Mesenchymal stem cell (in vitro differentiated cells and primary cell): ENCODE measurements around the gene DERL3.

Source experiments
- DNase-seq: peaks from one replicate; pipeline ENCODE4 v3.0.0-alpha.2; 2013
- H2AFZ ChIP-seq: one replicate; pipeline ENCODE4 v1.6.1; 2013; ENCODE audit warnings: low read depth, mild to moderate bottlenecking, control low read depth, inconsistent platforms, low read length, moderate library complexity
- H2AK5ac ChIP-seq: 2 replicates; pipeline ENCODE4 v1.6.1; 2013; ENCODE audit warnings: low read length, moderate library complexity, mild to moderate bottlenecking, inconsistent platforms; ENCODE audit not compliant: severe bottlenecking
- H2BK120ac ChIP-seq: one replicate; pipeline ENCODE4 v1.6.1; 2013; ENCODE audit warnings: low read depth, mild to moderate bottlenecking, inconsistent platforms, low read length, moderate library complexity
- H2BK12ac ChIP-seq, 2 experiments: one replicate each; pipeline ENCODE4 v1.6.1; 2013; ENCODE audit warnings: inconsistent platforms in 2 of 2, low read length in 2 of 2, mild to moderate bottlenecking in 2 of 2, moderate library complexity in 2 of 2, control low read depth in 1 of 2
- H2BK15ac ChIP-seq: one replicate; pipeline ENCODE4 v1.6.1; 2013; ENCODE audit warnings: mild to moderate bottlenecking, low read depth, inconsistent platforms; ENCODE audit not compliant: poor library complexity, severe bottlenecking
- H2BK5ac ChIP-seq: 2 replicates; pipeline ENCODE4 v1.6.1; 2013; ENCODE audit warnings: low read depth, mild to moderate bottlenecking, low read length, control low read depth, inconsistent platforms; ENCODE audit not compliant: poor library complexity, severe bottlenecking
- H3K14ac ChIP-seq, 2 experiments: one replicate each; pipeline ENCODE4 v1.6.1; 2013; ENCODE audit warnings: inconsistent platforms in 2 of 2, low read length in 2 of 2, control low read depth in 1 of 2, mild to moderate bottlenecking in 1 of 2, moderate library complexity in 1 of 2
- H3K18ac ChIP-seq, 2 experiments: one replicate each; pipeline ENCODE4 v1.6.1; 2013; ENCODE audit warnings: inconsistent platforms in 2 of 2, low read length in 2 of 2, control low read depth in 1 of 2, low read depth in 1 of 2, mild to moderate bottlenecking in 1 of 2
- H3K23ac ChIP-seq, 2 experiments: one replicate each; pipeline ENCODE4 v1.6.1; 2013; ENCODE audit warnings: inconsistent platforms in 2 of 2, low read length in 2 of 2, mild to moderate bottlenecking in 2 of 2, moderate library complexity in 2 of 2, control low read depth in 1 of 2
- H3K27ac ChIP-seq: 2 replicates; pipeline ENCODE4 v1.5.1; 2013; ENCODE audit warnings: mild to moderate bottlenecking, moderate library complexity, low read length, control low read depth, inconsistent platforms; ENCODE audit not compliant: poor library complexity, severe bottlenecking
- H3K27me3 ChIP-seq, 2 experiments: 2 replicates each; pipeline versions ENCODE4 v1.6.1 to v1.7.0; 2013; ENCODE audit warnings: low read length in 2 of 2, mild to moderate bottlenecking in 2 of 2, moderate library complexity in 2 of 2, control low read depth in 1 of 2, inconsistent platforms in 1 of 2; ENCODE audit not compliant: control insufficient read depth in 1 of 2, insufficient read depth in 1 of 2
- H3K36me3 ChIP-seq, 2 experiments: 2 replicates each; pipeline versions ENCODE4 v1.6.1 to v1.7.0; 2013; ENCODE audit warnings: low read length in 2 of 2, control low read depth in 1 of 2, inconsistent platforms in 1 of 2, low read depth in 1 of 2, mild to moderate bottlenecking in 1 of 2; ENCODE audit not compliant: insufficient read depth in 2 of 2, control insufficient read depth in 1 of 2
- H3K4ac ChIP-seq, 2 experiments: one replicate each; pipeline ENCODE4 v1.6.1; 2013; ENCODE audit warnings: inconsistent platforms in 2 of 2, low read length in 2 of 2, mild to moderate bottlenecking in 2 of 2, moderate library complexity in 2 of 2, control low read depth in 1 of 2, low read depth in 1 of 2
- H3K4me1 ChIP-seq: 2 replicates; pipeline ENCODE4 v1.6.1; 2013; ENCODE audit warnings: low read depth, low read length, control low read depth; ENCODE audit not compliant: control insufficient read depth, insufficient read depth
- H3K4me2 ChIP-seq: 2 replicates; pipeline ENCODE4 v1.6.1; 2013; ENCODE audit warnings: low read length, mild to moderate bottlenecking, inconsistent platforms; ENCODE audit not compliant: poor library complexity, severe bottlenecking
- H3K4me3 ChIP-seq, 2 experiments: 2 replicates each; pipeline versions ENCODE4 v1.5.1 to v1.7.0; 2013; ENCODE audit warnings: low read length in 2 of 2, mild to moderate bottlenecking in 2 of 2, control low read depth in 1 of 2, low read depth in 1 of 2; ENCODE audit not compliant: insufficient read depth in 1 of 2
- H3K79me1 ChIP-seq: replicated peaks from 2 replicates; pipeline ENCODE4 v1.6.1; 2013; ENCODE audit warnings: mild to moderate bottlenecking, control low read depth, low read length, inconsistent platforms; ENCODE audit not compliant: poor library complexity, severe bottlenecking
- H3K9ac ChIP-seq: 2 replicates; pipeline ENCODE4 v1.7.0; 2013; ENCODE audit warnings: mild to moderate bottlenecking, low read length, moderate library complexity
- H3K9me3 ChIP-seq: 2 replicates; pipeline ENCODE4 v1.7.0; 2013; ENCODE audit warnings: mild to moderate bottlenecking, low read length; ENCODE audit not compliant: control insufficient read depth
- H4K8ac ChIP-seq: one replicate; pipeline ENCODE4 v1.6.1; 2013; ENCODE audit warnings: inconsistent platforms, mild to moderate bottlenecking, low read length, moderate library complexity
- H4K91ac ChIP-seq: one replicate; pipeline ENCODE4 v1.6.1; 2013; ENCODE audit warnings: mild to moderate bottlenecking, low read length, inconsistent platforms
- WGBS: methylation state at CpG from one replicate; pipeline ENCODE4 v1.1.7; 2013; ENCODE audit warnings: mixed read lengths; 5-methylcytosine and 5-hydroxymethylcytosine counted together

Gene DERL3

GRCh38 chr22:23824476-23825245 is 14.1 kb downstream of the DERL3 start:
- no peak for DNase-seq
- Histone ChIP-seq H2BK120ac (no peak overlapping the region), H3K9ac (no peak overlapping the region), H3K18ac (peak overlapping the region in 1 of 2 experiments; percentile 38), H2AK5ac (peak overlapping the region; percentile 6), H3K23ac (no peak overlapping the region), H4K8ac (no peak overlapping the region), H2BK12ac (no peak overlapping the region), H4K91ac (no peak overlapping the region), H3K9me3 (no peaks in the 10 kb centered on the region), H3K79me1 (peaks cover 48% of the 10 kb centered on the region), H2BK5ac (no peak overlapping the region), H3K4ac (peak overlapping the region in 1 of 2 experiments; percentile 33), H3K36me3 (peaks cover 84 to 88% of the 10 kb centered on the region in 2 experiments), H3K4me2 (no peak overlapping the region), H3K4me1 (peaks cover 40% of the 10 kb centered on the region), H3K27ac (no peak overlapping the region), H3K4me3 (no peak overlapping the region), H2BK15ac (no peak overlapping the region), H3K14ac (no peak overlapping the region), H3K27me3 (no peaks in the 10 kb centered on the region), H2AFZ (no peak overlapping the region)
- 91% methylated on average over 13 of the region's 13 CpGs for WGBS

- Histone ChIP-seq H3K36me3 (peaks cover 75 to 89% of the 10 kb centered on the region in 2 experiments), H3K27me3 (no peaks in the 10 kb centered on the region), H3K4me3 (no peak overlapping the region), H2AFZ (no peak overlapping the region), H3K18ac (no peak overlapping the region), H2AK5ac (no peak overlapping the region), H3K4ac (no peak overlapping the region), H2BK5ac (no peak overlapping the region), H3K9me3 (no peaks in the 10 kb centered on the region), H3K23ac (no peak overlapping the region), H3K4me2 (no peak overlapping the region), H4K8ac (no peak overlapping the region), H2BK15ac (no peak overlapping the region), H4K91ac (peak overlapping the region; percentile 43), H3K4me1 (peaks cover 36% of the 10 kb centered on the region), H3K27ac (peak overlapping the region; percentile 6), H2BK12ac (no peak overlapping the region), H3K9ac (no peak overlapping the region), H3K14ac (no peak overlapping the region), H3K79me1 (peaks cover 41% of the 10 kb centered on the region), H2BK120ac (no peak overlapping the region)
- 90% methylated on average over 13 of the region's 14 CpGs for WGBS
- DNase-seq, result no peak
Measured at GRCh38 chr22:23823331-23823791, 15.4 kb downstream of the DERL3 start.

GRCh38 chr22:23822101-23822671 is 16.6 kb downstream of the DERL3 start:
- Histone ChIP-seq H2AK5ac (no peak overlapping the region), H4K91ac (no peak overlapping the region), H3K4me3 (no peak overlapping the region), H2BK120ac (no peak overlapping the region), H3K4me2 (no peak overlapping the region), H3K14ac (no peak overlapping the region), H3K23ac (no peak overlapping the region), H2BK5ac (no peak overlapping the region), H3K4me1 (peaks cover 32% of the 10 kb centered on the region), H3K4ac (no peak overlapping the region), H2BK15ac (peak overlapping the region; percentile 67), H3K27ac (no peak overlapping the region), H4K8ac (no peak overlapping the region), H3K36me3 (peaks cover 75 to 92% of the 10 kb centered on the region in 2 experiments), H3K9me3 (no peaks in the 10 kb centered on the region), H3K79me1 (peaks cover 35% of the 10 kb centered on the region), H3K27me3 (no peaks in the 10 kb centered on the region), H3K18ac (no peak overlapping the region), H3K9ac (no peak overlapping the region), H2BK12ac (peak overlapping the region in 1 of 2 experiments; percentile 37), H2AFZ (no peak overlapping the region)
- 83% methylated on average over 6 of the region's 6 CpGs for WGBS
- DNase-seq, result no peak

GRCh38 chr22:23820748-23821211 is 18.0 kb downstream of the DERL3 start:
- H3K9me3 ChIP-seq, result no peaks in the 10 kb centered on the region
- H3K14ac ChIP-seq, result no peak overlapping the region
- H3K18ac ChIP-seq, result no peak overlapping the region
- H2BK120ac ChIP-seq, result no peak overlapping the region
- no peak overlapping the region for H3K4me2 ChIP-seq
- no peak overlapping the region for H3K23ac ChIP-seq
- no peak overlapping the region for H2BK12ac ChIP-seq
- no peak overlapping the region for H4K8ac ChIP-seq
- DNase-seq, result no peak
- H3K4me3 ChIP-seq, result no peak overlapping the region
- no peak overlapping the region for H2AFZ ChIP-seq
- no peak overlapping the region for H3K4ac ChIP-seq
- 78% methylated on average over 4 of the region's 4 CpGs for WGBS
- no peak overlapping the region for H2BK15ac ChIP-seq
- H3K79me1 ChIP-seq, result peaks cover 36% of the 10 kb centered on the region
- H3K4me1 ChIP-seq, result peaks cover 22% of the 10 kb centered on the region
- H2AK5ac ChIP-seq, result no peak overlapping the region
- H2BK5ac ChIP-seq, result no peak overlapping the region
- H4K91ac ChIP-seq, result no peak overlapping the region
- peaks cover 76 to 94% of the 10 kb centered on the region in 2 experiments for H3K36me3 ChIP-seq
- no peak overlapping the region for H3K27ac ChIP-seq
- no peaks in the 10 kb centered on the region for H3K27me3 ChIP-seq
- no peak overlapping the region for H3K9ac ChIP-seq
